Lung (tissue), 12 donors: ENCODE results near the gene HS6ST3. TPM values are rescaled to one million over a fixed set of nuclear protein-coding genes. Genes with fewer than 3 reads are reported as not detected.

Source experiments
- ATAC-seq: fragments of 200-7000 bp; cut with Tn5 transposase; one replicate; pipeline ENCODE4 v1.9.1; 2020; ENCODE audit warnings: moderate number of reproducible peaks; ENCODE audit not compliant: insufficient read depth, low FRiP score
- DNase-seq, 3 donors: peaks; one replicate each; pipeline ENCODE4 v3.0.0-alpha.2; 2013 to 2017
- H3K27ac ChIP-seq, 2 donors: one replicate each; pipeline ENCODE4 v1.5.1; 2013; ENCODE audit warnings: mild to moderate bottlenecking in 2 of 2, moderate library complexity in 2 of 2, control low read depth in 1 of 2, inconsistent platforms in 1 of 2, low read depth in 1 of 2, low read length in 1 of 2
- H3K27me3 ChIP-seq, 3 donors: one replicate each; pipeline ENCODE4 v1.5.1; 2013; ENCODE audit warnings: low read length in 2 of 3; ENCODE audit not compliant: control insufficient read depth in 3 of 3, insufficient read depth in 3 of 3
- H3K36me3 ChIP-seq, 4 donors: one replicate each; pipeline ENCODE4 v1.5.1; 2013; ENCODE audit warnings: low read length in 4 of 4, mild to moderate bottlenecking in 1 of 4, moderate library complexity in 1 of 4; ENCODE audit not compliant: control insufficient read depth in 4 of 4, insufficient read depth in 4 of 4
- H3K4me1 ChIP-seq, 5 donors: one replicate each; pipeline ENCODE4 v1.5.1; 2013; ENCODE audit warnings: low read length in 5 of 5, mild to moderate bottlenecking in 2 of 5, moderate library complexity in 1 of 5; ENCODE audit not compliant: control insufficient read depth in 5 of 5, insufficient read depth in 5 of 5
- H3K4me3 ChIP-seq: one replicate; pipeline ENCODE4 v1.5.1; 2013; ENCODE audit warnings: mild to moderate bottlenecking, control low read depth, moderate library complexity
- H3K9ac ChIP-seq, 2 donors: one replicate each; pipeline ENCODE4 v1.5.1; 2013; ENCODE audit warnings: low read length in 2 of 2, control low read depth in 1 of 2; ENCODE audit not compliant: insufficient read depth in 1 of 2
- H3K9me3 ChIP-seq, 4 donors: one replicate each; pipeline ENCODE4 v1.5.1; 2013; ENCODE audit warnings: low read length in 3 of 4, mild to moderate bottlenecking in 1 of 4, moderate library complexity in 1 of 4; ENCODE audit not compliant: control insufficient read depth in 4 of 4, insufficient read depth in 3 of 4
- CTCF ChIP-seq: IDR thresholded peaks from 2 replicates; pipeline ENCODE4 v1.5.1; 2012; ENCODE audit warnings: mild to moderate bottlenecking; ENCODE audit errors: control extremely low read depth, extremely low read depth
- WGBS, 2 donors: extraction: QIAGEN DNeasy Blood & Tissue Kit; methylation state at CpG; one replicate each; pipeline ENCODE4 v1.1.7; 2013; 5-methylcytosine and 5-hydroxymethylcytosine counted together
- polyA plus RNA-seq, 2 donors: library from polyadenylated mRNA; stranded (reverse); fragments of 200-250 nt; gene quantifications; one replicate each; pipeline ENCODE4 v1.2.1, GENCODE V29; 2013
- total RNA-seq, 2 donors: library from RNA; depleted of rRNA in 1 of 2; stranded (reverse); fragments of >200 nt in 1 of 2; gene quantifications; one replicate each; pipeline ENCODE4 v1.2.1, GENCODE V29; 2014 to 2021
- donor health status: control.
- donor health status: control.
- donor health status: Bipolar disorder and iron deficiency.
- donor health status: healthy.
- donor health status: DM: yes; HTN: yes; CAD: no.

The HS6ST3 gene
- total and polyA plus RNA-seq, 4 donors: 0.01 to 0.17 (median 0.04) TPM

- no peak overlapping the region for H3K9ac ChIP-seq
- TF ChIP-seq CTCF: no peak
- no peak overlapping the region for H3K4me3 ChIP-seq
- no peak for ATAC-seq
- H3K27ac ChIP-seq: no peak overlapping the region
- DNase-seq: no peak
- no peaks in the 10 kb centered on the region for H3K27me3 ChIP-seq
- H3K36me3 ChIP-seq: no peaks in the 10 kb centered on the region
- 54 to 78% methylated on average over 1 of the region's 1 CpG for WGBS, 2 donors
- no peaks in the 10 kb centered on the region for H3K4me1 ChIP-seq
- no peaks in the 10 kb centered on the region for H3K9me3 ChIP-seq
Observed at GRCh38 chr13:96243376-96243775, 153.5 kb downstream of the HS6ST3 start.

GRCh38 chr13:96248103-96248502 is 158.2 kb downstream of the HS6ST3 start:
- no peak for DNase-seq
- TF ChIP-seq CTCF: no peak
- H3K4me3 ChIP-seq: no peak overlapping the region
- no peaks in the 10 kb centered on the region for H3K27me3 ChIP-seq
- no peaks in the 10 kb centered on the region for H3K4me1 ChIP-seq
- H3K27ac ChIP-seq: no peak overlapping the region
- no peaks in the 10 kb centered on the region for H3K36me3 ChIP-seq
- H3K9ac ChIP-seq: no peak overlapping the region
- no peak for ATAC-seq
- 62 to 64% methylated on average over 2 of the region's 2 CpGs for WGBS, 2 donors
- H3K9me3 ChIP-seq: no peaks in the 10 kb centered on the region

GRCh38 chr13:96248996-96249395 is 159.1 kb downstream of the HS6ST3 start:
- H3K4me3 ChIP-seq: no peak overlapping the region
- no peak for ATAC-seq
- no peak overlapping the region for H3K9ac ChIP-seq
- no peaks in the 10 kb centered on the region for H3K36me3 ChIP-seq
- no peak for TF ChIP-seq CTCF
- no peak overlapping the region for H3K27ac ChIP-seq
- 55 to 86% methylated on average over 1 of the region's 1 CpG for WGBS, 2 donors
- no peaks in the 10 kb centered on the region for H3K4me1 ChIP-seq
- no peak for DNase-seq
- H3K9me3 ChIP-seq: no peaks in the 10 kb centered on the region
- no peaks in the 10 kb centered on the region for H3K27me3 ChIP-seq

- WGBS, 2 donors: 94% methylated on average over 4 of the region's 4 CpGs
- DNase-seq (no peak), ATAC-seq (no peak)
- Histone ChIP-seq H3K27ac (no peak overlapping the region), H3K4me3 (no peak overlapping the region), H3K36me3 (no peaks in the 10 kb centered on the region), H3K27me3 (no peaks in the 10 kb centered on the region), H3K9me3 (no peaks in the 10 kb centered on the region), H3K9ac (no peak overlapping the region), H3K4me1 (no peaks in the 10 kb centered on the region)
- no peak for TF ChIP-seq CTCF
Observed at GRCh38 chr13:96252903-96253302, 163.0 kb downstream of the HS6ST3 start.
